DMS153 treated with DMSO at 0.1 percent for 48 hours (cell line): ENCODE results near the gene MAPK14.
"Not testable (repeated sequence)": the region's sequence is repeated elsewhere in the genome, so short reads cannot be mapped to it uniquely, and the experiment has no call there.

Experiments
- DNase-seq: peaks from one replicate; lab custom pipeline; 2025; ENCODE audit not compliant: unreplicated experiment; lab: John Stamatoyannopoulos, UW

Gene MAPK14

DNA sequence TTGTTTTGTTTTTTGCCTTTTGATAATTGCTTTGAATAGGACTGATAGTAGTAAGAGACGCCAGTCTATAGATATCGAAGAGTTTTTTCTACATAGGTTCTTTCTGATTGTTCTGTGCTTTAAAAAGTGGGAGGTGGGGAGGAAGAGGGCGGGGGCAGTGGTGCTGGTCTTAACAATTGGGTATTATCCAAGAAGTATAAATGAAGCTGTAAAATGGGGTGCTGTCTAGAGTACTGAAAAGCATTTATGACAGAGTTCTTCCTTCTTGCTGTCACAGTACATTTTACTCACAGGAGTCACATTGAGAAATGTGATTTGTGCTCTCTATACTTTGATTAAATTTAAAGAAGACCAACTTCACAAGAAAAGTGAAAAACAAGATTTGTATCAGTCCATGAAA, 41.0 kb downstream of the MAPK14 start:
- no peak for DNase-seq

DNA sequence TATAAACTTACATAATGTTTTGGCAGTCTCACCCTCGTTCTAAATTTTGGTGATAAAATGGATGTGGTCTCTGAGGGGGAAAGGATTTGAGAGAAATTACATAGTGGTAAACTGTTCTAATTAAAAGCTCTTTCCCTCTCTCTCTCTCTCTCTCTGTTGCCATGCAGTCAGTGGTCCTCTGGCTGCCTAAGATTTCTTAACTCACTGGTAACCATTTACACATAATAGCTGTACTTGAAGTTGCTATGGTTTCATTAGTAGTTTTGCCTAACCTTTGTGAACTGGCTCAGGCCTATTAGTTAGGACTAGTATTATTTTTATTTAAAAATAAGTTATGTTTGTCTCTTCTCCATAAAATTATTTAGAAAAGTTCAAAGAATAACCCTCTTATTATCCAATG, 42.0 kb downstream of the MAPK14 start:
- DNase-seq: no peak

GRCh38 chr6:36070252-36070651, 42.6 kb downstream of the MAPK14 start:
- DNase-seq: no peak

DNA sequence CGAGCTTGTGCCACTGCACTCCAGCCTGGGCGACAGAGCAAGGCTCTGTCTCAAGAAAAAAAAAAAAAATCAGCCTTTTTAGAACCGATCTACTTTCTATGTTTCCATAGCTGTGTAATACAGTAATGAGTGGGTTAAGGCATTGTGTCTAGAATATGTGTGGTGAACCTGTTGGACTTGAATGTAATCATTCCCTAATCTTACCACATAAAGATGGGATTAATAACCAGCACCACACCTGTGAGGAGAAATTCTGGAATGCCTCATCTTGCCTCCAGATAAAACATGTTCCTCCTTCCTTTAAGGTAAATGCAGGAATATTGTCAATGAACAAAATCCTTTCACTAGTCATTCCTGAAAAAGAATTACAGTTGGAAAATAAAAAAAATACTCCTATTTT, 43.7 kb downstream of the MAPK14 start:
- DNase-seq: no peak

- no peak for DNase-seq
These were observed 44.1 kb downstream of the MAPK14 start for GRCh38 chr6:36071714-36072113.

DNA sequence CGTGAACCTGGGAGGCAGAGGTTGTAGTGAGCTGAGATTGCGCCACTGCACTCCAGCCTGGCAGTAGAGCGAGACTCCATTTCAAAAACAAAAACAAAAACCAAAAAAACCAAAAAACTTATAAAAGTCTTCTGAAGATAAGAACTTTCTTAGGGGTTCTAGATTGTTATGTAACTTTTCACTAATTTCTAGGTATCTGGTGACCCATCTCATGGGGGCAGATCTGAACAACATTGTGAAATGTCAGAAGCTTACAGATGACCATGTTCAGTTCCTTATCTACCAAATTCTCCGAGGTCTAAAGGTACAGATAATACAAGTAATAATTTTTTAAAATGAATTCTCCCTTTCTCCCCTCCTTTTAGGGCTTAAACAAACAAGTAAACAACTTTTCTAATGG, 45.1 kb downstream of the MAPK14 start:
- DNase-seq: no peak

GRCh38 chr6:36073587-36073986, 46.0 kb downstream of the MAPK14 start:
- DNase-seq: no peak

DNA sequence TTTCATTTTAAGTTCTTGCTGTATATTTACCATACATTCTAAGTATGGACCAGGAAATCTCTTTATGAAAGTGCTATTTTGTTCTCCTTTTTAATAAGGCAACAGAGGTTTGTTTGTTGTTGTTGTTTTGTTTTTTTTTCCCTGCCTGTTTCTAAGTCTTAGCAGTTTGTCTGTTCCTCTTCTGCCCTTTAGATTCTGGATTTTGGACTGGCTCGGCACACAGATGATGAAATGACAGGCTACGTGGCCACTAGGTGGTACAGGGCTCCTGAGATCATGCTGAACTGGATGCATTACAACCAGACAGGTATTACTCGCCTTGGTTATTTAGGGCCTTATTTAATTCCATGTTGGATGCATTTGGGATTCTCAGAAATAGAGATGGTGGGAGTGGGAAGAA, 48.0 kb downstream of the MAPK14 start:
- DNase-seq: no peak

GRCh38 chr6:36076178-36077063, 48.8 kb downstream of the MAPK14 start:
- no peak for DNase-seq

GRCh38 chr6:36078159-36078558, 50.6 kb downstream of the MAPK14 start:
- DNase-seq: no peak

DNA sequence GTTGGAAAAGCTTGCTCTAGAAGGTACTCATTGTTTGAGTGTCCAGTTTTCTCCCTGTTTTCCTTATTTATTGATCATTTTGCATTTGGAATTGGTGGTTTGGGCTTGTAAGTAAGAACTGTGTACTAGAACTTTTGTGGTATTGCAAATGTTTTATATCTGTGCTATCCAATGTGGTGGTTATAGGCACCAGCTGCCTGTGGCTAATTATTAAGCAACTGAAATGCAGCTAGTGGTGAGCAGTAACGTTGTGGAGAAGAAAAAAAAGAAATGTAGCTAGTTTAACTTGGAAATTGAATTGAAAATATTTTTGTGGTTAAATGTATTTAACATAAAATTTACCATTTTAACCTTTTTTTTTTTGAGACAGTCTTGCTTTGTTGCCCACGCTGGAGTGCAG, 52.0 kb downstream of the MAPK14 start:
- DNase-seq: no peak

GRCh38 chr6:36082318-36082717, 54.7 kb downstream of the MAPK14 start:
- no peak for DNase-seq

GRCh38 chr6:36083446-36083845, 55.8 kb downstream of the MAPK14 start:
- DNase-seq: no peak

DNA sequence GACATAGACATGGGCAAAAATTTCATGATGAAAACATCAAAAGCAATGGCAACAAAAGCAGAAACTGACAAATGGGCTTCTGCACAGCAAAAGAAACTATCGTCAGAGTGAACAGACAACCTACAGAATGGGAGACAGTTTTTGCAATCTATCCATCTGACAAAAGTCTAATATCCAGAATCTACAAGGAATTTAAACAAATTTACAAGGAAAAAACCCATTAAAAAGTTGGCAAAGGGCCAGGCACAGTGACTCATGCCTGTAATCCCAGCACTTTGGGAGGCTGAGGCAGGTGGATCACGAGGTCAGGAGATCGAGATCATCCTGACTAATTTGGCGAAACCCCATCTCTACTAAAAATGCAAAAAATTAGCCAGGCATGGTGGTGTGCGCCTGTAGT, 60.6 kb downstream of the MAPK14 start:
- not testable (repeated sequence) for DNase-seq

DNA sequence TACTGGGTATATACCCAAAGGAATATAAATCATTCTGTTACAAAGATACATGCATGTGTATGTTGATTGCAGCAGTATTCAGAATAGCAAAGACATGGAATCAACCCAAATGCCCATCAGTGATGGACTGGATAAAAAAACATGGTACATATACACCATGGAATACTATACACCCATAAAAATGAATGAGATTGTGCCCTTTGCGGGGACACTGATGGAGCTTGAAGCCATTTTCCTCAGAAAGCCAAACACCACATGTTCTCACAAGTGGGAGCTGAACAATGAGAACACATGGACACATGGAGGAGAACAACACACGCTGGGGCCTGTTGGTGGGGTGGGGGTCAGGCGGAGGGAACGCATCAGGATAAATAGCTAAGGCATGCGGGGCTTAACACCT, 61.4 kb downstream of the MAPK14 start:
- no peak for DNase-seq

- DNase-seq: no peak
These were observed 66.6 kb downstream of the MAPK14 start for GRCh38 chr6:36094238-36094637.

DNA sequence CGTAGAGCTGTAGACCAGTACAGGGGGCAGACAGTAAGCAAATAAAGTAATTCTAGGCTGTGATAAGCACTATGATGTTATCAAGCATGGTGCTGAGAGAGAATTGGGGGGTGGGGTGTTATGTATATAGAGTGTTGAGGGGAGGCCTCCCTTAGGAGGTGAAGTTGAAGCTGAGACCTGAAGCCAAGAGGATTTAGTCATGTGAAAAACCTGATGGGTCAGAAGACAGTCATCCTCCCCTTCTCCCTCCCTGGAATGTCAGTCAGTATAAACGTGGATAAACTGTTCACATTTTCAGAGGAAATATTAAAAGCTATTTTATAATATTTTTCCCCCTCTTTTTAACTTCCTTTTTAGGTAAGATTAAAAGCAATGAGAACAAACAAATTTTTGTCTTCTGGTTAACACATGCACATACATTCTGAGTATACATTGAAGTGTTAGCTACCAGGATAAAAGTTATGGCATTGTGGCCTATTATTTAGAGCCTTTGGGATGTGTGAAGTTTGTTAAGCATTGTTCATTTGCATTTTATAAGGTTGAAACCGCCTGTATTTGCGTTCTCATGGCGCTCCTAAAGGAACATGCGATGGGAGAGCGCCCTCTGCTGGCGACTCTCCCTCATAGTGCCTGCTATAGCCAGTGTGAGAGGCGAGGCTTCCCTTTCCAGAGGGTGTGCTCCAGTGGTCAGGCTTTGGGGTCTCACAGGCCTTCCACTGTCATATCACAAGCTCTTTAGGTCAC, 67.3 kb downstream of the MAPK14 start:
- peak; percentile 42 for DNase-seq

- DNase-seq: no peak
These were observed 68.1 kb downstream of the MAPK14 start for GRCh38 chr6:36095497-36096391.

GRCh38 chr6:36098253-36098919, 70.8 kb downstream of the MAPK14 start:
- DNase-seq: no peak

- no peak for DNase-seq
These were observed 71.5 kb downstream of the MAPK14 start for GRCh38 chr6:36098920-36099647.
